Measurements from ENCODE around the gene GINS2. TPM values are rescaled to one million over a fixed set of nuclear protein-coding genes. Genes with fewer than 3 reads are reported as not detected.

GINS2 gene
- total and polyA plus RNA-seq, 2 experiments from 2014 or later: 40.5 to 44.4 TPM

- Histone ChIP-seq H3K79me2 (replicated peaks; ENCODE audit: insufficient read depth) (no peaks in the 10 kb centered on the region), H3K36me3 (ENCODE audit: insufficient read depth) (peaks cover 28% of the 10 kb centered on the region), H3F3A (replicated peaks; ENCODE audit: low read depth) (peaks cover 15% of the 10 kb centered on the region), H3K4me2 (no peak overlapping the region), H4K20me1 (replicated peaks; ENCODE audit: insufficient read depth) (peaks cover 5% of the 10 kb centered on the region), H2AFZ (no peak overlapping the region), H3K4me1 (ENCODE audit: insufficient read depth) (no peaks in the 10 kb centered on the region), H3K9me2 (ENCODE audit: insufficient read depth) (no peaks in the 10 kb centered on the region), H3K27me3 (ENCODE audit: insufficient read depth) (no peaks in the 10 kb centered on the region), H3K4me3 (no peak overlapping the region), H3K27ac (ENCODE audit: low read depth) (peak overlapping the region; percentile 26; the same call in 1 of the 2 replicates)
- Mint-ChIP-seq H3K4me3 (no peak overlapping the region), H3K27ac (no peak overlapping the region; the same call in 1 of the 2 replicates), H3K9me3 (no peaks in the 10 kb centered on the region; the same call in 2 of the 3 replicates), H3K4me1 (peaks cover 4% of the 10 kb centered on the region; the same call in 1 of the 3 replicates), H3K36me3 (ENCODE audit: low read depth) (peaks cover 91% of the 10 kb centered on the region), H3K27me3 (ENCODE audit: insufficient read depth, low read depth, poor library complexity) (peaks cover 37% of the 10 kb centered on the region)
- DNase-seq (ENCODE audit: low spot score) (no peak), ATAC-seq (no peak)
- no peak for TF ChIP-seq POLR2AphosphoS5 (IDR thresholded peaks at IDR 0.05; ENCODE audit: low read depth)
- TF ChIP-seq ETS1 (IDR thresholded peaks at IDR 0.05): no peak
- TF ChIP-seq STAT1 (IDR thresholded peaks at IDR 0.05; ENCODE audit: unreplicated experiment): no peak
- no peak for TF ChIP-seq JUNB (IDR thresholded peaks at IDR 0.05; ENCODE audit: unreplicated experiment)
- no peak for TF ChIP-seq NANOG (IDR thresholded peaks at IDR 0.05; ENCODE audit: borderline replicate concordance)
- no peak for TF ChIP-seq EZH2phosphoT487 (IDR thresholded peaks at IDR 0.05; ENCODE audit: unreplicated experiment)
- TF ChIP-seq, protein P1, sequence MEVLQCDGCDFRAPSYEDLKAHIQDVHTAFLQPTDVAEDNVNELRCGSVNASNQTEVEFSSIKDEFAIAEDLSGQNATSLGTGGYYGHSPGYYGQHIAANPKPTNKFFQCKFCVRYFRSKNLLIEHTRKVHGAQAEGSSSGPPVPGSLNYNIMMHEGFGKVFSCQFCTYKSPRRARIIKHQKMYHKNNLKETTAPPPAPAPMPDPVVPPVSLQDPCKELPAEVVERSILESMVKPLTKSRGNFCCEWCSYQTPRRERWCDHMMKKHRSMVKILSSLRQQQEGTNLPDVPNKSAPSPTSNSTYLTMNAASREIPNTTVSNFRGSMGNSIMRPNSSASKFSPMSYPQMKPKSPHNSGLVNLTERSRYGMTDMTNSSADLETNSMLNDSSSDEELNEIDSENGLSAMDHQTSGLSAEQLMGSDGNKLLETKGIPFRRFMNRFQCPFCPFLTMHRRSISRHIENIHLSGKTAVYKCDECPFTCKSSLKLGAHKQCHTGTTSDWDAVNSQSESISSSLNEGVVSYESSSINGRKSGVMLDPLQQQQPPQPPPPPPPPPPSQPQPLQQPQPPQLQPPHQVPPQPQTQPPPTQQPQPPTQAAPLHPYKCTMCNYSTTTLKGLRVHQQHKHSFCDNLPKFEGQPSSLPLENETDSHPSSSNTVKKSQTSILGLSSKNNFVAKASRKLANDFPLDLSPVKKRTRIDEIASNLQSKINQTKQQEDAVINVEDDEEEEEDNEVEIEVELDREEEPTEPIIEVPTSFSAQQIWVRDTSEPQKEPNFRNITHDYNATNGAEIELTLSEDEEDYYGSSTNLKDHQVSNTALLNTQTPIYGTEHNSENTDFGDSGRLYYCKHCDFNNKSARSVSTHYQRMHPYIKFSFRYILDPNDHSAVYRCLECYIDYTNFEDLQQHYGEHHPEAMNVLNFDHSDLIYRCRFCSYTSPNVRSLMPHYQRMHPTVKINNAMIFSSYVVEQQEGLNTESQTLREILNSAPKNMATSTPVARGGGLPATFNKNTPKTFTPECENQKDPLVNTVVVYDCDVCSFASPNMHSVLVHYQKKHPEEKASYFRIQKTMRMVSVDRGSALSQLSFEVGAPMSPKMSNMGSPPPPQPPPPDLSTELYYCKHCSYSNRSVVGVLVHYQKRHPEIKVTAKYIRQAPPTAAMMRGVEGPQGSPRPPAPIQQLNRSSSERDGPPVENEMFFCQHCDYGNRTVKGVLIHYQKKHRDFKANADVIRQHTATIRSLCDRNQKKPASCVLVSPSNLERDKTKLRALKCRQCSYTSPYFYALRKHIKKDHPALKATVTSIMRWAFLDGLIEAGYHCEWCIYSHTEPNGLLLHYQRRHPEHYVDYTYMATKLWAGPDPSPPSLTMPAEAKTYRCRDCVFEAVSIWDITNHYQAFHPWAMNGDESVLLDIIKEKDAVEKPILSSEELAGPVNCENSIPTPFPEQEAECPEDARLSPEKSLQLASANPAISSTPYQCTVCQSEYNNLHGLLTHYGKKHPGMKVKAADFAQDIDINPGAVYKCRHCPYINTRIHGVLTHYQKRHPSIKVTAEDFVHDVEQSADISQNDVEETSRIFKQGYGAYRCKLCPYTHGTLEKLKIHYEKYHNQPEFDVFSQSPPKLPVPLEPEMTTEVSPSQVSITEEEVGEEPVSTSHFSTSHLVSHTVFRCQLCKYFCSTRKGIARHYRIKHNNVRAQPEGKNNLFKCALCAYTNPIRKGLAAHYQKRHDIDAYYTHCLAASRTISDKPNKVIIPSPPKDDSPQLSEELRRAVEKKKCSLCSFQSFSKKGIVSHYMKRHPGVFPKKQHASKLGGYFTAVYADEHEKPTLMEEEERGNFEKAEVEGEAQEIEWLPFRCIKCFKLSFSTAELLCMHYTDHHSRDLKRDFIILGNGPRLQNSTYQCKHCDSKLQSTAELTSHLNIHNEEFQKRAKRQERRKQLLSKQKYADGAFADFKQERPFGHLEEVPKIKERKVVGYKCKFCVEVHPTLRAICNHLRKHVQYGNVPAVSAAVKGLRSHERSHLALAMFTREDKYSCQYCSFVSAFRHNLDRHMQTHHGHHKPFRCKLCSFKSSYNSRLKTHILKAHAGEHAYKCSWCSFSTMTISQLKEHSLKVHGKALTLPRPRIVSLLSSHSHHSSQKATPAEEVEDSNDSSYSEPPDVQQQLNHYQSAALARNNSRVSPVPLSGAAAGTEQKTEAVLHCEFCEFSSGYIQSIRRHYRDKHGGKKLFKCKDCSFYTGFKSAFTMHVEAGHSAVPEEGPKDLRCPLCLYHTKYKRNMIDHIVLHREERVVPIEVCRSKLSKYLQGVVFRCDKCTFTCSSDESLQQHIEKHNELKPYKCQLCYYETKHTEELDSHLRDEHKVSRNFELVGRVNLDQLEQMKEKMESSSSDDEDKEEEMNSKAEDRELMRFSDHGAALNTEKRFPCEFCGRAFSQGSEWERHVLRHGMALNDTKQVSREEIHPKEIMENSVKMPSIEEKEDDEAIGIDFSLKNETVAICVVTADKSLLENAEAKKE (CRISPR knock-in tag; IDR thresholded peaks at IDR 0.05): no peak
- no peak for TF ChIP-seq REST (IDR thresholded peaks at IDR 0.05; ENCODE audit: unreplicated experiment)
- TF ChIP-seq CREB1 (CRISPR knock-in tag; IDR thresholded peaks at IDR 0.05; ENCODE audit: low read depth): no peak
- TF ChIP-seq, protein P2, sequence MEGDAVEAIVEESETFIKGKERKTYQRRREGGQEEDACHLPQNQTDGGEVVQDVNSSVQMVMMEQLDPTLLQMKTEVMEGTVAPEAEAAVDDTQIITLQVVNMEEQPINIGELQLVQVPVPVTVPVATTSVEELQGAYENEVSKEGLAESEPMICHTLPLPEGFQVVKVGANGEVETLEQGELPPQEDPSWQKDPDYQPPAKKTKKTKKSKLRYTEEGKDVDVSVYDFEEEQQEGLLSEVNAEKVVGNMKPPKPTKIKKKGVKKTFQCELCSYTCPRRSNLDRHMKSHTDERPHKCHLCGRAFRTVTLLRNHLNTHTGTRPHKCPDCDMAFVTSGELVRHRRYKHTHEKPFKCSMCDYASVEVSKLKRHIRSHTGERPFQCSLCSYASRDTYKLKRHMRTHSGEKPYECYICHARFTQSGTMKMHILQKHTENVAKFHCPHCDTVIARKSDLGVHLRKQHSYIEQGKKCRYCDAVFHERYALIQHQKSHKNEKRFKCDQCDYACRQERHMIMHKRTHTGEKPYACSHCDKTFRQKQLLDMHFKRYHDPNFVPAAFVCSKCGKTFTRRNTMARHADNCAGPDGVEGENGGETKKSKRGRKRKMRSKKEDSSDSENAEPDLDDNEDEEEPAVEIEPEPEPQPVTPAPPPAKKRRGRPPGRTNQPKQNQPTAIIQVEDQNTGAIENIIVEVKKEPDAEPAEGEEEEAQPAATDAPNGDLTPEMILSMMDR (conservative IDR thresholded peaks at IDR 0.05; ENCODE audit: low read depth in 2 of 2): no peak
- TF ChIP-seq ZNF114 (CRISPR knock-in tag; IDR thresholded peaks at IDR 0.05): no peak
- TF ChIP-seq ZNF331 (CRISPR knock-in tag; IDR thresholded peaks at IDR 0.05; ENCODE audit: low read depth): no peak
Observed at GRCh38 chr16:85662976-85663830, 25.6 kb downstream of the GINS2 start.
